Mesendoderm (in vitro differentiated cells): ENCODE data around the gene GHRL.

ENCODE experiments used
- DNase-seq: peaks from one replicate; pipeline ENCODE4 v3.0.0; 2013
- H2AK5ac ChIP-seq: 2 replicates; pipeline ENCODE4 v1.6.1; 2013; ENCODE audit warnings: low read length, inconsistent platforms
- H2BK120ac ChIP-seq: 2 replicates; pipeline ENCODE4 v1.6.1; 2013; ENCODE audit warnings: low read depth, mild to moderate bottlenecking, low read length, moderate library complexity, mixed read lengths
- H2BK15ac ChIP-seq: replicated peaks from 2 replicates; pipeline ENCODE4 v1.6.1; 2013; ENCODE audit warnings: low read depth, mild to moderate bottlenecking, moderate library complexity
- H2BK5ac ChIP-seq: 2 replicates; pipeline ENCODE4 v1.6.1; 2013; ENCODE audit warnings: low read length, inconsistent platforms
- H3K18ac ChIP-seq: 2 replicates; pipeline ENCODE4 v1.6.1; 2013; ENCODE audit warnings: mild to moderate bottlenecking, low read length, mixed read lengths
- H3K23ac ChIP-seq: one replicate; pipeline ENCODE4 v1.6.1; 2013; ENCODE audit warnings: low read length
- H3K27ac ChIP-seq: 2 replicates; pipeline ENCODE4 v1.5.1; 2013; ENCODE audit warnings: low read depth, mild to moderate bottlenecking, inconsistent platforms, low read length, moderate library complexity
- H3K27me3 ChIP-seq: 2 replicates; pipeline ENCODE4 v1.6.1; 2013; ENCODE audit warnings: low read length, control low read depth, mild to moderate bottlenecking, inconsistent platforms; ENCODE audit not compliant: insufficient read depth, poor library complexity
- H3K36me3 ChIP-seq: 2 replicates; pipeline ENCODE4 v1.6.1; 2013; ENCODE audit warnings: low read length, inconsistent platforms; ENCODE audit not compliant: control insufficient read depth, insufficient read depth
- H3K4ac ChIP-seq: one replicate; pipeline ENCODE4 v1.6.1; 2013; ENCODE audit warnings: low read depth, mild to moderate bottlenecking, low read length, moderate library complexity
- H3K4me1 ChIP-seq: 2 replicates; pipeline ENCODE4 v1.6.1; 2013; ENCODE audit warnings: low read depth, low read length, inconsistent platforms; ENCODE audit not compliant: control insufficient read depth
- H3K4me2 ChIP-seq: 2 replicates; pipeline ENCODE4 v1.6.1; 2013; ENCODE audit warnings: low read length
- H3K4me3 ChIP-seq: 2 replicates; pipeline ENCODE4 v1.5.1; 2013; ENCODE audit warnings: mild to moderate bottlenecking, low read length
- H3K56ac ChIP-seq: one replicate; pipeline ENCODE4 v1.6.1; 2013; ENCODE audit warnings: low read length
- H3K79me1 ChIP-seq: 2 replicates; pipeline ENCODE4 v1.6.1; 2013; ENCODE audit warnings: low read length, inconsistent platforms
- H3K79me2 ChIP-seq: 2 replicates; pipeline ENCODE4 v1.6.1; 2013; ENCODE audit warnings: mild to moderate bottlenecking, low read length; ENCODE audit not compliant: control insufficient read depth, insufficient read depth
- H3K9ac ChIP-seq: 2 replicates; pipeline ENCODE4 v1.6.1; 2013; ENCODE audit warnings: low read length, inconsistent platforms
- H4K5ac ChIP-seq: one replicate; pipeline ENCODE4 v1.6.1; 2013; ENCODE audit warnings: low read length
- H4K8ac ChIP-seq: one replicate; pipeline ENCODE4 v1.6.1; 2013; ENCODE audit warnings: low read depth, mild to moderate bottlenecking, control low read depth, low read length, moderate library complexity
- WGBS: extraction: QIAGEN DNeasy Blood & Tissue Kit; methylation state at CpG from one replicate; pipeline ENCODE4 v1.1.7; 2013; ENCODE audit warnings: low lambda C conversion rate, missing lambda C conversion rate; ENCODE audit not compliant: insufficient coverage; ENCODE audit errors: extremely low coverage; 5-methylcytosine and 5-hydroxymethylcytosine counted together

GHRL gene

GRCh38 chr3:10321630-10322351, 29.0 kb upstream of the GHRL start:
- Histone ChIP-seq H3K4ac (no peak overlapping the region), H2BK5ac (no peak overlapping the region), H3K79me2 (peaks cover 23% of the 10 kb centered on the region), H3K4me2 (no peak overlapping the region), H3K23ac (no peak overlapping the region), H3K9ac (no peak overlapping the region), H3K4me3 (no peak overlapping the region), H4K5ac (no peak overlapping the region), H3K4me1 (no peaks in the 10 kb centered on the region), H2BK15ac (no peak overlapping the region), H3K56ac (no peak overlapping the region), H3K27ac (no peak overlapping the region), H3K18ac (no peak overlapping the region), H4K8ac (no peak overlapping the region), H3K36me3 (peaks cover 2% of the 10 kb centered on the region), H3K79me1 (peaks cover 19% of the 10 kb centered on the region), H2AK5ac (no peak overlapping the region), H3K27me3 (no peaks in the 10 kb centered on the region), H2BK120ac (no peak overlapping the region)
- no CpG with 5 or more reads among the region's 8 CpGs for WGBS
- no peak for DNase-seq

- peaks cover 19% of the 10 kb centered on the region for H3K79me1 ChIP-seq
- peak; percentile 24 for DNase-seq
- no peak overlapping the region for H2BK5ac ChIP-seq
- peak overlapping the region; percentile 97 for H3K56ac ChIP-seq
- H3K23ac ChIP-seq = no peak overlapping the region
- peak overlapping the region; percentile 18 for H2AK5ac ChIP-seq
- H3K36me3 ChIP-seq = peaks cover 6% of the 10 kb centered on the region
- no CpG with 5 or more reads among the region's 9 CpGs for WGBS
- no peak overlapping the region for H2BK120ac ChIP-seq
- H3K4me1 ChIP-seq = no peaks in the 10 kb centered on the region
- H3K4ac ChIP-seq = no peak overlapping the region
- no peak overlapping the region for H3K18ac ChIP-seq
- H3K27ac ChIP-seq = no peak overlapping the region
- peaks cover 23% of the 10 kb centered on the region for H3K79me2 ChIP-seq
- peak overlapping the region; percentile 99 for H3K4me2 ChIP-seq
- peak overlapping the region; percentile 93 for H3K9ac ChIP-seq
- H4K5ac ChIP-seq = no peak overlapping the region
- H3K4me3 ChIP-seq = peak overlapping the region; percentile 92
- no peaks in the 10 kb centered on the region for H3K27me3 ChIP-seq
- no peak overlapping the region for H2BK15ac ChIP-seq
- no peak overlapping the region for H4K8ac ChIP-seq
Observed at GRCh38 chr3:10320320-10320677, 27.6 kb upstream of the GHRL start.

- no peaks in the 10 kb centered on the region for H3K4me1 ChIP-seq
- H3K4me2 ChIP-seq = peak overlapping the region; percentile 99
- no peaks in the 10 kb centered on the region for H3K27me3 ChIP-seq
- no peak overlapping the region for H3K4ac ChIP-seq
- peak overlapping the region; percentile 93 for H3K9ac ChIP-seq
- H3K23ac ChIP-seq = no peak overlapping the region
- peaks cover 19% of the 10 kb centered on the region for H3K79me1 ChIP-seq
- peaks cover 6% of the 10 kb centered on the region for H3K36me3 ChIP-seq
- no peak overlapping the region for H3K27ac ChIP-seq
- H3K18ac ChIP-seq = no peak overlapping the region
- no peak overlapping the region for H4K8ac ChIP-seq
- H2AK5ac ChIP-seq = no peak overlapping the region
- peak; percentile 51 for DNase-seq
- no CpG with 5 or more reads among the region's 3 CpGs for WGBS
- peak overlapping the region; percentile 97 for H3K56ac ChIP-seq
- no peak overlapping the region for H4K5ac ChIP-seq
- H3K4me3 ChIP-seq = peak overlapping the region; percentile 92
- H2BK15ac ChIP-seq = no peak overlapping the region
- no peak overlapping the region for H2BK120ac ChIP-seq
- peaks cover 23% of the 10 kb centered on the region for H3K79me2 ChIP-seq
- H2BK5ac ChIP-seq = no peak overlapping the region
Observed at GRCh38 chr3:10319804-10320203, 27.1 kb upstream of the GHRL start.

GRCh38 chr3:10319251-10319650, 26.5 kb upstream of the GHRL start:
- Histone ChIP-seq H3K56ac (no peak overlapping the region), H3K4me3 (no peak overlapping the region), H3K9ac (no peak overlapping the region), H3K4me1 (no peaks in the 10 kb centered on the region), H3K4me2 (no peak overlapping the region), H2BK15ac (no peak overlapping the region), H2BK5ac (no peak overlapping the region), H3K79me1 (peaks cover 19% of the 10 kb centered on the region), H3K79me2 (peaks cover 23% of the 10 kb centered on the region), H3K18ac (no peak overlapping the region), H4K8ac (no peak overlapping the region), H2AK5ac (no peak overlapping the region), H3K36me3 (peaks cover 6% of the 10 kb centered on the region), H3K23ac (no peak overlapping the region), H3K27me3 (no peaks in the 10 kb centered on the region), H4K5ac (no peak overlapping the region), H2BK120ac (no peak overlapping the region), H3K27ac (no peak overlapping the region), H3K4ac (no peak overlapping the region)
- no CpG with 5 or more reads among the region's 6 CpGs for whole genome bisulfite sequencing
- DNase-seq = no peak

GRCh38 chr3:10317961-10318350, 25.2 kb upstream of the GHRL start:
- Histone ChIP-seq H3K36me3 (peaks cover 10% of the 10 kb centered on the region), H3K27me3 (no peaks in the 10 kb centered on the region), H3K56ac (no peak overlapping the region), H3K4me2 (no peak overlapping the region), H3K79me2 (peaks cover 23% of the 10 kb centered on the region), H3K27ac (no peak overlapping the region), H2BK120ac (no peak overlapping the region), H3K9ac (no peak overlapping the region), H3K23ac (no peak overlapping the region), H3K4ac (no peak overlapping the region), H2AK5ac (no peak overlapping the region), H2BK15ac (no peak overlapping the region), H3K4me3 (no peak overlapping the region), H3K4me1 (no peaks in the 10 kb centered on the region), H4K8ac (no peak overlapping the region), H3K18ac (no peak overlapping the region), H4K5ac (no peak overlapping the region), H3K79me1 (peaks cover 19% of the 10 kb centered on the region), H2BK5ac (no peak overlapping the region)
- DNase-seq = no peak
- no CpG with 5 or more reads among the region's 3 CpGs for WGBS
